WERI-Rb-1 (cell line): Measurements from ENCODE around the gene COL27A1.

Experiments used
- DNase-seq: peaks from one replicate; pipeline ENCODE4 v3.0.0-alpha.2; 2020
- H3K27ac ChIP-seq: fragments of 250-450 bp; sonication (Bioruptor Pico); 2 replicates; pipeline ENCODE4 v1.5.1; 2020; ENCODE audit warnings: mild to moderate bottlenecking, moderate library complexity
- H3K27me3 ChIP-seq: fragments of 250-450 bp; sonication (Bioruptor Pico); 2 replicates; pipeline ENCODE4 v1.5.1; 2021; ENCODE audit warnings: mild to moderate bottlenecking, low read depth, moderate library complexity; ENCODE audit not compliant: insufficient read depth, severe bottlenecking
- H3K36me3 ChIP-seq: fragments of 250-450 bp; sonication (Bioruptor Pico); 2 replicates; pipeline ENCODE4 v1.5.1; 2020; ENCODE audit warnings: mild to moderate bottlenecking, moderate library complexity
- H3K4me3 ChIP-seq: 2 replicates; pipeline ENCODE4 v1.5.1; 2011; ENCODE audit warnings: low read depth, mild to moderate bottlenecking, control low read depth, low read length
- H3K9me3 ChIP-seq: fragments of 250-450 bp; sonication (Bioruptor Pico); 2 replicates; pipeline ENCODE4 v1.5.1; 2021; ENCODE audit warnings: mild to moderate bottlenecking, moderate library complexity; ENCODE audit not compliant: severe bottlenecking
- CTCF ChIP-seq: IDR thresholded peaks from 2 replicates; pipeline ENCODE4 v1.5.1; 2011; ENCODE audit warnings: low read depth, mild to moderate bottlenecking, control low read depth, inconsistent platforms, low read length

COL27A1 gene

GRCh38 chr9:114156657-114157421, 1.5 kb downstream of the COL27A1 start:
- Histone ChIP-seq H3K9me3 (no peaks in the 10 kb centered on the region), H3K4me3 (peak overlapping the region; percentile 63), H3K36me3 (peaks cover 13% of the 10 kb centered on the region), H3K27ac (peak overlapping the region; percentile 6; the same call in 1 of the 2 replicates), H3K27me3 (peaks cover 6% of the 10 kb centered on the region)
- DNase-seq, result peak; percentile 78
- TF ChIP-seq CTCF, result peak; percentile 61

- TF ChIP-seq CTCF, result no peak
- Histone ChIP-seq H3K27ac (no peak overlapping the region), H3K36me3 (peaks cover 18% of the 10 kb centered on the region), H3K27me3 (peaks cover 6% of the 10 kb centered on the region), H3K9me3 (no peaks in the 10 kb centered on the region), H3K4me3 (no peak overlapping the region)
- no peak for DNase-seq
These were observed 2.3 kb downstream of the COL27A1 start for GRCh38 chr9:114157516-114158176.

- DNase-seq, result no peak
- Histone ChIP-seq H3K9me3 (no peaks in the 10 kb centered on the region), H3K27ac (peak overlapping the region; percentile 10; the same call in 1 of the 2 replicates), H3K36me3 (peaks cover 20% of the 10 kb centered on the region), H3K4me3 (no peak overlapping the region), H3K27me3 (peaks cover 6% of the 10 kb centered on the region)
- TF ChIP-seq CTCF, result no peak
These were observed 3.3 kb downstream of the COL27A1 start for GRCh38 chr9:114158482-114159130.

- Histone ChIP-seq H3K4me3 (no peak overlapping the region), H3K9me3 (no peaks in the 10 kb centered on the region), H3K27ac (0 out of 2 replicates have a peak overlapping the region, but pooled peaks have one; percentile 12), H3K36me3 (peaks cover 20% of the 10 kb centered on the region), H3K27me3 (peaks cover 3% of the 10 kb centered on the region)
- TF ChIP-seq CTCF, result no peak
- DNase-seq, result no peak
These were observed 4.4 kb downstream of the COL27A1 start for GRCh38 chr9:114159691-114160090.

- H3K36me3 ChIP-seq, result peaks cover 34% of the 10 kb centered on the region
- TF ChIP-seq CTCF, result no peak
These were observed 6.2 kb downstream of the COL27A1 start for GRCh38 chr9:114161513-114161912.

More at GRCh38 chr9:114161513-114161912, 6.2 kb downstream of the COL27A1 start:
- Histone ChIP-seq H3K27ac (no peak overlapping the region), H3K27me3 (no peaks in the 10 kb centered on the region), H3K9me3 (no peaks in the 10 kb centered on the region), H3K4me3 (no peak overlapping the region)
- no peak for DNase-seq
